ENCODE data around the gene TAF6L.
"Not testable (repeated sequence)": the region's sequence is repeated elsewhere in the genome, so short reads cannot be mapped to it uniquely, and the experiment has no call there.

TAF6L gene, protein sequence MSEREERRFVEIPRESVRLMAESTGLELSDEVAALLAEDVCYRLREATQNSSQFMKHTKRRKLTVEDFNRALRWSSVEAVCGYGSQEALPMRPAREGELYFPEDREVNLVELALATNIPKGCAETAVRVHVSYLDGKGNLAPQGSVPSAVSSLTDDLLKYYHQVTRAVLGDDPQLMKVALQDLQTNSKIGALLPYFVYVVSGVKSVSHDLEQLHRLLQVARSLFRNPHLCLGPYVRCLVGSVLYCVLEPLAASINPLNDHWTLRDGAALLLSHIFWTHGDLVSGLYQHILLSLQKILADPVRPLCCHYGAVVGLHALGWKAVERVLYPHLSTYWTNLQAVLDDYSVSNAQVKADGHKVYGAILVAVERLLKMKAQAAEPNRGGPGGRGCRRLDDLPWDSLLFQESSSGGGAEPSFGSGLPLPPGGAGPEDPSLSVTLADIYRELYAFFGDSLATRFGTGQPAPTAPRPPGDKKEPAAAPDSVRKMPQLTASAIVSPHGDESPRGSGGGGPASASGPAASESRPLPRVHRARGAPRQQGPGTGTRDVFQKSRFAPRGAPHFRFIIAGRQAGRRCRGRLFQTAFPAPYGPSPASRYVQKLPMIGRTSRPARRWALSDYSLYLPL

DNA sequence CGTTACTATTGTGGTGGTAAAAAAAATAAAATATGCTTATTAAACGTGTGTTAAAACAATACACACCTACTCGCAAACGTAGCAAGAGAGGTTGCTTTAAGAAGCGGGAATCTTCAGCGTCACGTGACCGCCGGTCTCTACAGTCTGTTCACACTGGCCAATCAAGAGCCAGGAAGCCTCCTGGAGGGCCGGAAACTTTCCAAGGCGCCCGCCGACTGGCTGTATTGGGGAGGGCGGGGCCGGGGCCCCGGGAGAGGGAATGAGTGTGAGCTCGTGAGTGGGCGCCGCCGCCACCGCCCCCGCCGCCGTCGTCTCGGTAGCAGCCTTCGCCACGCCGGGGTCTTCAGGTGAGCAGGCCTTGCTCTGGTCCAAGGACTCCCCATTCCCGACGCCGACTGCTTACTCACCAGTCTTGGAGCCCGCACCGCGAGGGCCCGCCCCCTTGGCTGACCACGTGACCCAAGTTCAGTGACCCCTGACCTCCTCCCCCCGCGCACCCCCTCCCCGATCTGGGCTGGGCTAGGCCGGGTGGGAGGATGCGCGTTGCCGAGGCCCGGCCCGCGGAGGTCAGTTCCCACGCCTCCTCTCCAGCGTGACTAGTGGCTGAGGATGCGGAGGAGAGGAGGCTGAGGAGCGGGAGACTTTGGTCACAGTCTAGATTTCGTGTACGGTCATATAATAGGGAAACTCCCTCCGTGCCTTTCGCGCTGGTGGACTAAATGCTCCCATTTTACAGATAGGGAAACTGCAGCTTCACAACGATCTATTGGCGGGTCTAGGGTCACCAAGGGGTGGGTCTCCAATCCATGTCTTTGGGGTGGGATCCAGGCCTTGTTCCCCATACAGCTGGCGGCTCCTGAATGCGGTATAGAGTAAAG is at the start of gene TAF6L:
Gene TAF6L (plus strand): TSS at position 253 of the 878 bp plus-strand sequence. CDS start 4,388 bp downstream, outside the sequence.
- peak; percentile 93 to 100 (median 98) for DNase-seq

DNA sequence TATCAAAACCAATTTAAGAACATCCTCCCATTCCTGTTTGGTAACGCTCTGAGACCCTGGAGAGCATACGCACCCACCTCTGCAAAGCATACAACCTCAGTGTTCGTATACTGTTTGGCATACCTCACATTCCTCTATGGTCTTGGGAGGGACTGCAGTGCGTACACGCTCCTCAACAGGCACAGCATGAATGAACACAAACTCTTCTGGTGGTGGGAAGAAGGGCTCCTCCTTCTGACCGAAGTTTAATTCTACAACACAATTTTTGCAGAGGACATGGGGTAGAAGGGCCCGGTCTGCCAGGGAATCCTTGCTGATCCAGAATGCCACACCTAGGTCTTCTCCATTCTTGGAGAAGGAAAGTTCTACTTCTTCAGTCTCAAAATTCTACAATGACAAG is 49.2 kb upstream of the TAF6L start:
- DNase-seq = no peak

DNA sequence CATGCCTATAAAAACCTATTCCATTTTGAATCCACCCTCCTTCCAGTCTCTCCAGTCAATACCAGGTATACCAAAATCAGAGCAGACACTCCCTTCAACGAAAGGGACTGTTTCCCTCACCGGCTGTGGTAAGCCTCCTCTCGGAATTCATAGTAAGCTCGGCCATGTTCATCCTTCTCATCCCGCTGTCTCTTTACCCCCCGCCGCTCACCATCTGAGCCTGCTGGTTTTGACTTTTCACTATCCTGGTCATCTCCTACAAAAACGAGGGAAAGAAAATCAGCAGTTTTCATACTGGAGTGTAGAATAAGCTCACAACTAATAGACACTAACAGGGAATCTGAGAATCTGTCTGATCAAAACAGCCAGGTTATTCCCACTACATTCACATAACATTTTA is 47.0 kb upstream of the TAF6L start:
- DNase-seq = no peak

DNA sequence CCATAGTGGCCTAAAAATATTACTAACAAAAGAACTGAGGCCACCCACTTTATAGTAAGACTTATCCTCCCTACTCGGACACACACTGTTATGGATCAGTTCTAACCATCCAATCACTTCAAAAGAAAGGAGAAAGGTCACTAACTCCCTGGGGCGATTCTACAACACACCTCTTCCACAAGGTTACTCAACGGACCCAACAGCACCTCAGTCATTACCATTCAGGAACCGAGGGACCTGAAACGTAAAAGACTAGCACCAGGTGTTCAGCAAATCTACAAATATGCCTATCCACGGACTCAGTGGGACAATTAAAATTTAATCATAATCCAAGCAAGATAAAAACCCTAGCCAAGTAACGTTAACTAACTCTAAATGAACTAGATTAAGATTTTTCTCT is 45.5 kb upstream of the TAF6L start:
- DNase-seq = no peak

DNA sequence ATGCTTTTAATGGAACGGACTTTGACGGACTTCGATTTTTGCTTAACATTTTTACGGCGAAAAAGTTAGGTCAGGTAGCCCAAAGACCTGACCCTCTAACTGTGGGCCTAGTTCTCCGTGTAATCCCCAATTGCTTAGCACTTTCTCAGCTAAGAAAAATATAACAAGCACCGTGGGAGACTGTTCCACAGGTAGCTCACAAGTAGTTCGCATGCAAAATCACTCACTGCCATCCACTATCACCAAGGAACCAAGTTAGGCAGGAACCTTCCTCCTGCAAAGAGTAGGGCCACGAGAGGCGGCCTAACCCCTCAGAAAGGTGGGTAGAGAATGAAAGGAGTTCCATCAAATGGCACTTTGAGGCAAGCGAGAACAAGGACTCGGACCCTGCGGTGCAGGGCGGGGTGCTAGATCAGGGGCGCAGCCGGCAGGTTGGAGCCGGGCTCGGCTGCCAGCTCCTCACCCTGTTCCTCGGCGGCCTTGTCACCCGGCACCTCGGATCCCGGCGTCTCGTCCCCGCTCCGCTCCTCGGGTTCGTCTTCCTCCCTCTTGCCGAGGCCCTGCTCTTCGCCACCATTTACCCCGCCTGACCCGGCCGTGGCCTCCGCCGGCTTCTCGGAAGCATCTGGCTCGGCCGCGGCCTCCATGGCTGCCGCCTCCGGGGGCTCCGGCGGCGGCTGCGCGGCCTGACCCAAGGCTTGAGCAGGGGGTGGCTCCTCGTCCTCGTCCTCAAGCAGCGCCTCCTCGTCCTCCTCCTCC is 44.9 kb upstream of the TAF6L start:
- peak in 11 of 56 donors; percentile 27 to 57 (median 45) for DNase-seq

DNA sequence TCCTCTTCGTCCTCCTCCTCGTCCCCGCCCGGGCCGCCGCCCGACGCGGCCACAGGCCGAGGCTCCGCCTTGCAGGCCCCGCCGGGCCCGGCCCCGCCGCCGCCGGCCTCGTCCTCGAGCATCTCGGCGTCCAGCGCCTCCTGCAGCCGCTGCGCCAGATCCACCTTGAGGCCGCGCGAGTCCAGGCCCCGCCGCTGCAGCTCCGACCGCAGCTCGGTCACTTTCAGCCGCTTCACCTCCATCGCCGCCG is 44.4 kb upstream of the TAF6L start:
- peak in 2 of 56 donors; percentile 46 to 64 for DNase-seq

DNA sequence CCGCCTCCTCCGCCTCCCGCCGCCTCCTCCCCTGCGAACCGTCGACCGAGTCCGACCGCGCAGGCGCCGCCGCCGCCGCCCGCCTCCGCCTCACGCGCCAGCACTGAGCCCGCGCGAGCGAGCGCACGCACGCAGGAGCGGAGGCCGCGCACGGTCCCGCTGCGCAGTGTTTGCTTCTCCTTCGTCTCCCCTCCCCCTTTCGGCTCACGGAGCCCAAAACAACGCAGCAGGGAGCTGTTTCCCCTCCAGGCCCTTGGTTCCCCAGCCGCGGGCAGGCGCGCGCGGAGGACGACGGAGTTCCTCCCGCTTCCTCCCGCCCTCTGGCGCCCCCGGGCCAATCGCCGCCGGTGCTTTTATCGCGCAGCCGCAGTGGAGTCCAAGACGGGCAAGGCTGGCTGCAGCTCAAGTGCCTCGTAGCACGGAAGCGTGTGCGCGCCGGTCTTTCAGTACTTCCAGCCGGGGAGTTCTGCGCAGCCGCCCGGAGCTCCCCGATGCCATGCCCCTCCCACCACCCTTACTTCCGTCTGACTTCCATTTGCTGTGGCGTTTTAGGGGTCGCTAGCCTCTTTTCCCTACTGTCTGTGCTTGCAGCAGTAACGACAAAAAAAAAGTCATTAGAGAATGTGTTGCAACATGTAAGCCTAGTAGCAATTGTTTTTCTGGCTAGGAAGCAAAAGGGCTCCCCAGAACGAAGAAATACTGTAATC is 43.9 kb upstream of the TAF6L start, which contains the start of gene HNRNPUL2:
Gene HNRNPUL2 (minus strand): TSS at position 293 of the 707 bp plus-strand sequence. CDS start 301 bp downstream, outside the sequence.
- DNase-seq = peak; percentile 59 to 99 (median 97)

DNA sequence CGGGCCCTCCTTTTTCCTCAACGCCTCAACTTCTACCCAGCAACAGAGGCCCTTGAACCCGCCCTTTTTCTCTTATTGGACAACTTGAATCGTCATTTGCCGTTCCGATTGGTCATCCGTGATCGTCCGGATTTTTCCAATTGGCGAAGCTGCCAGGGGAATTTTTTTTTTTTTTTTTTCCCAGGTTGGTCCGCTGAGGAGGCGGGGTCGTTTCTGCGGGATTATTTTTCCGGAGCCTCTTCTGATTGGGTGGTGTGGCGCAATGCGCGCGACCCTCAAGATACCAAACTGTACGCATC is 43.4 kb upstream of the TAF6L start:
- DNase-seq = peak in 55 of 56 donors; percentile 57 to 98 (median 89)

DNA sequence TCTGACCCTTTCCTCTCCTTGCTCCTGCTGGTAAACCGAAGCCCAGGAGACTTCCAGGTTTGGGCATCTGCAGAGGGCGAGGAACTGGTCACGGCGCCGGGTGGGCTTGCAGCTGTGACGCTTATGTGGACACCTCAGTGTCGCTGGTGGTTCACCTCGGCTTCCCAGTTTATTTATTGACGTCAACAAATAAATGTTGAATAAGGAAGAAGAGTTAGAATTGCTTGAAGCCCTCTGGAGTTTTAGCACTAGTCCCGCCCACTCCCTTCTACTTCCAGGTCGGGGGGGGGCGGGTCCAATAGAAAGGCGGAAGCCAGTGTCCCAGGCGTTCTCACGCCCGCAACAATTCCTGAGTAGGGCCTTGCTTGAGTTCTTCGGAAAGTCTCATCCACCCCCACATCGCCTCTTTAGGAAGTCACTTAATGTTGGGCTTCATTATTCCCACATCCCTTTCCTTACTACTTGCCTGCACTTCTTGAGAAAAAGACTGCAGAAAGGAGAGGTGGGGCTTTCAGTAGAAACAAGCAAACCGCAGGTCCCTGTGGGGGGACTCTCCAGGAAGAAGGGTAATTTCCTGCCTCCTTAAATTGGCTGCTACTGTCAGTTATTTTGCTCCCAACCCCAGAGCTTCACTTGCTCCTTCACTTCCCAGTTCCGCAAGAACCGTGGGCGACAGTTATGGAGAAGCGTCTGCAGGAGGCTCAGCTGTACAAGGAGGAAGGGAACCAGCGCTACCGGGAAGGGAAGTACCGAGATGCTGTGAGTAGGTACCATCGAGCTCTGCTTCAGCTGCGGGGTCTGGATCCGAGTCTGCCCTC is 42.8 kb upstream of the TAF6L start, which contains the start of gene TTC9C:
Gene TTC9C (plus strand): TSS at position 316 of the 818 bp plus-strand sequence. CDS start 363 bp downstream, at position 679.
- peak in 55 of 56 donors; percentile 56 to 93 (median 82) for DNase-seq

DNA sequence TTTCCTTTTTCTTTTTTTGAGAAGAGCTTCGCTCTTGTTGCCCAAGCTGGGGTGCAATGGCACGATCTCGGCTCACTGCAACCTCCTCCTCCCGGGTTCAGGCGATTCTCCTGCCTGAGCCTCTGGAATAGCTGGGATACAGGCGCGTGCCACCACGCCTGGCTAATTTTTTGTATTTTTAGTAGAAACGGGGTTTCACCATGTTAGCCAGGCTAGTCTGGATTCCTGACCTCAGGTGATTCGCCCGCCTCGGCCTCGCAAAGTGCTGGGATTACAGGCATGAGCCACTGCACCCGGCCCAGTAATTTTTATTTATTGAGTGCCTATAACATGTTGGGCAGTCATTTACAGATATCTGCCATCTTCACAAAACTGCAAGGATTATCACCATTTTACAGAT is 41.1 kb upstream of the TAF6L start:
- not testable (repeated sequence) for DNase-seq

DNA sequence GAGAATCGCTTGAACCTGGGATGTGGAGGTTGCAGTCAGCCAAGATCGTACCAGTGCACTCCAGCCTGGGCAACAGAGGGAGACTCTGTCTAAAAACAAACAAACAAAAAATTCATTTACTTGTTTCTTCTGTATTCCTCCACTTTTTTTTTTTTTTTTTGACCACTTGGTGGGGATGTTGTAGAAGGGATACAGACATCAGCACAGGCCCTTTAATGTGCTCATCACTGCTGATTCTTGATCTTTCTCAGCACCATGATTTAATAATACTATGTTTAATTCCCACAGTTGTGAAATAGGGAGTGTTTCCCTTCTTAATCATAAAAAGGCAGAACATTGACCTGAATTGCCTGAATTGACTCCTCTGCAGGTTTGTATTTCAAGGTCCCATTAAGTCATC is 38.4 kb upstream of the TAF6L start:
- no peak for DNase-seq

DNA sequence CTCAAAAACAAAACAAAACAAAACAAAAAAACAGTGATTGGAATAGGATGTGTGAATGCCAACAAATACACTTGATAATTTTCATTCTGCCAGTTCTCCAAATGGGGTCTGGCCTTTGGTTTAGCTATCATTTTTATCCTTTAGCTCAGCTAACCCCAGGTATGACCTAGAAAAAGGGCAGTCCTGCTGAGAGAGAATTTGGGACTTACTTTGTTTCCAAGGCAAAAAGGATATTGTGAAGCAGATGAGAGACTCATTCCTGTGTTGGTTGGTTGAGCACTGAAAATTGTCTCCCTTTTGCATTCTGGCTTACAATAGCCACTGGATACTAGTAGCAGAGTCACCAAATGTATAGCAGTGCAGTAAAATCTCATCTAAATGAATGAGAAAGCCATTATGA is 34.0 kb upstream of the TAF6L start:
- DNase-seq = no peak

DNA sequence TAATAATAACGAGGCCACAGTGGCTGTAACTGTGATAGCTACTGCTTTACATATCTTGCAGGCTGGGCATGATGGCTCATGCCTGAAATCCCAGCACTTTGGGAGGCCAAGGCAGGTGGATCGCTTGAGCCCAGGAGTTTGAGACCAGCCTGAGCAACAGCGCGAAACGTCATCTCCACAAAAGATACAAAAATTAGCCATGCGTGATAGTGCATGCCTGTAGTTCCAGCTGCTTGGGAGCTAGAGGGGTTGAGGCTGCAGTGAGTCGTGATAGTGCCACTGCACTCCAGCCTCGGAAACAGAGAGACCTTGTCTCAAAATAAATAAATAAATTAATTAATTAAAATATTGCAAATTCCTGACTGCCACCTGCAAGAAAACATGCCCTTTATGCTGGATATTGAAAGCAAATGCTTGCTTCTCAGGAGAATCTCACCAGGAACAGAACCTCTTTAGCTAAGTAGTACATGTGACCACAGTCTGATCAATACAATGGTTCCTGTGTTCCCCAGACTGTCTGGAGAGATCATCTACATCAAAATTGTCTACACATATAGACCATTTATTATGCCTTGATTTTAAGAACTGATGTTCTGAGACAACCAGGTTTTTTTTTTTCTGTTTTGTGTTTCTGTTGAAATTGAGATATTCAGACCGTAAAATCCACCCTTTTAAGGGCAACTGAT is 23.6 kb upstream of the TAF6L start:
- no peak for DNase-seq

DNA sequence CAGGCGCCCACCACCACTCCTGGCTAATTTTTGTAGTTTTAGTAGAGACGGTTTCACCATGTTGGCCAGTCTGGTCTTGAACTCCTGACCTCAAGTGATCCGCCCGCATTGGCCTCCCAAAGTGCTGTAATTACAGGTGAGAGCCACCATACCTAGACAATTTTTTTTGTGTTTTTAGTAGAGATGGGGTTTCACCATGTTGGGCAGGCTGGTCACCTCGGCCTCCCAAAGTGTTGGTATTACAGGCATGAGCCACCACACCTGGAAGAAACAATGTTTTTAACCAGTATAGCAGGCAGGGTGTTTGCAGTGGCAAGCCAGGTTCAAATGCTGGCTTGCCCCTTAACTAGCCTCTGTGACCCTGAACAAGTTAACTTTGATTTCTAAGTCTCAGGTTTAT is 21.3 kb upstream of the TAF6L start:
- not testable (repeated sequence) for DNase-seq

DNA sequence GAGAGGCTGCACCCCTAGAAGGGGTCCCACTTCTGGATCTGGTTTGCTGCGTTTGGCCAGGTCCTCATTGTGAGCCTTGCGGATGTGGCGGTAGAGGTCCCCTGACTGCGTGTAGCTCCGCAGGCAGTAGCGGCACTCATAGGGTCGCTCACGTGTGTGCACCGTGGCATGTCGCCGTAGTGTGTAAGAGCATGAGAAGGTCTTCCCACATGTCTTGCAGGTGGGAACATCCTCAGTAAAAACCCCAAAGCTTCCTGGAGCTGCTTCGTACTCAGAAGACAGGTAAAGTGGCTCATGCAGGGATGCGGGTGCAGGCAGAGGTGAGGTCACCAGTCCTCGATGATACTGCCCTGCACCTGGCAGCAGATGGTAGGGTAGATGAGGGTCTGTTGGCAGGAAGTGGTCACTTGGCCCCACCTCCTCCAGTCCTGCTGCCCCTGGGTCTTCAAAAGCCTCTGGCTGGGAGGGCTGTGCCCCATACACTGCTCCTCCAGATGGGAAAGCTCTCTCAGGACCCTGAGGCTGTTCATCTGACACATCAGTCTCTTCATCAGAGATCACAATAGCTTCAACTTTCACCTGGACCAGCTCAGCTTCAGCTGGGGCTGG is 18.9 kb upstream of the TAF6L start:
- no peak for DNase-seq

DNA sequence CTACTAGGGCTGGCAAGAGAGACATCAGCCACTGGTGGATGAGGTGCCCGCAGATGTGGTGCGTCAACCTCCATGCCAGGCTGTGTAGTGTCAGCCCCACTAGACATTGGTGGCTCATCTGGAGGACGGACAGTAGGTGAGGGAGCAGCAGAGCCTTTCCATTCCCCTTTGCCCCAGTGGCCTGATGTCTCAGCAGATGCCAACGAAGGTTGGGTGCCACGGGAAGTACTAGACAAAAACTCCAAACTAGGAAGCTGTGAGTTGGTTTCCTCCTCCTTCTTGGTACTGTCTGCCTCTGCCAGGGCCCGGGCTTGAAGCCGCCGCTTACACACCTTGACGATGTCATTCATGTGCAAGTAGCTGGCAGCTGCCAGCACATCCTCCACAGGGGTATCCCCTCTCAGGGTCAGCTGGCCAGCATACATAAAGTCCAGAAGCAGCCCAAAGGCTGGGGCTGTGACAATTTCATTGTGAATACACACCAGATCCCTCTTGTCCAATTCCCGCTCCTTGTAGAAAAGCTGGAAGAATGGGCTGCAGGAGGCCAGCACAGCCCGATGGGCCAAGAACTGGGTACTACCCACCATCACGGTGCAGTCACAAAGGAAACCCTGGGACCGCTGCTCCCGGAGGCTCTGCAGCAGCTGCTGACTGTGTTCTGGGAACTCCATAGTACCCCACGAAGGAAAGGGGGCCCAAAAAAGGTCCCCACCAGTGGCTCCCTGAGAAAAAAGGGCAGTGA is 18.0 kb upstream of the TAF6L start:
- DNase-seq = no peak

DNA sequence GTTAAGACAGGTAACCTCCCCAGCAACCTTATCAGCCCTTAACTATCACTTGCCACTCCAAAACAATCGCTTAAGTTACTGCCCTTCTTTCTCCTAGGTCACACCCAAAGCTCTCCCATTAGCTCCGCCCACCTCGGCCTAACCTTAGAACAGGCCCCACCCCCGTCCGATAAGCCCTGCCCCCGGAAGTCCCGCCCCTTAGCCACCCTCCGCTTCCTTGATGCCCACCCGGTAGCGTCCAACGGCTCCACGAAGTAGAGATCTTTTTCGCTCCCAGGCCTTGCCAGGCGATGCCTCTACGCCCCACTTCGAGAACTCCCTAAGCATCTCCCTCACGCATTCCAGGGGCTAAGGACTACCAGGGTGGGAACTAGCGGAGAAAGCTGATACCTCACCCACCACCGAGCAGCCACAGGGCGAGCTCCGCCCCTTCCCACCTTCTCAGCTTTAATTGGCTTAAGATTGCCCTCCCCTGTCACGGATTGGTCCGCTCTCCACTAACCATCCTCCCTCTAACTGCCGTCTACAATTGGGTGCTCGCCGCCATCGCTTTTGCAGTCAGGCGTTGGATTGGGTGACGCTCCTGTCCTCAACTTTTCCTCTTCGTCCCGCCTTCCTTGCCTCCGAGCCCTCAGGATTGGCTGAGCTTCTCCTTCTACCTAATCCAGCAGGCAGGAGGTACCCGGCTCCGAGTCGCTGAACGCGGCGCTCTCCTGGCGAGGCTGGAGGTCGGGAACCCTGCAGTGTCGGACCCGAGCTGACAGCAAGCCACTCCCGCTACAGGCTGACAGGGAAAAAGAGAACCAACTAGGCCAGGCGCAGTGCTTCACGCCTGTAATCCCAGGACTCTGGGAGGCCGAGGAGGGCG is 17.2 kb upstream of the TAF6L start, which contains the start of gene ZBTB3:
Gene ZBTB3 (minus strand): TSS at position 425 of the 868 bp plus-strand sequence. CDS start 496 bp downstream, outside the sequence.
- DNase-seq = peak; percentile 87 to 100 (median 99)

All from nucleus accumbens (tissue), 56 donors.